GM19438 (cell line): ENCODE results near the gene BNC2.

Experiments used
- ATAC-seq: cut with Tn5 transposase; IDR thresholded peaks from one replicate; pipeline ENCODE4 v1.9.1; 2021; ENCODE audit warnings: low read depth; ENCODE audit not compliant: unreplicated experiment

The BNC2 gene

DNA sequence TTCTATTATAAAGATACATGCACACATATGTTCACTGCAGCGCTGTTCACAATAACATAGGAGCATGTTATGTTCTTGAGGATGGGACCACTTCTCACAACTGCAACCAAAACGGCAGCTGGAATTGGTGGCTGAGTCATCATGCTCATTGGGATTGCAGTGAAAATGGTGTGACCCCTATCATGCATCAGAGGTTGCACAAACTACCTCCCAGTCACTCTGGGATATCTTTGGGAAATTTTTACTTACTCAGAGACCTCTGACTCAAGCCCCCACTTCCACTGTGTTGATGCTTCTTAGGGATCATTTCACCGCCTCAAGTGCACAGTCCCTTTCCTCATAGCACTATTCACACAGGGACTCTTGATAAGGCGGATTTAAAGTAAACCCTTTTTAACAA, 474.1 kb downstream of the BNC2 start:
- ATAC-seq: no peak

DNA sequence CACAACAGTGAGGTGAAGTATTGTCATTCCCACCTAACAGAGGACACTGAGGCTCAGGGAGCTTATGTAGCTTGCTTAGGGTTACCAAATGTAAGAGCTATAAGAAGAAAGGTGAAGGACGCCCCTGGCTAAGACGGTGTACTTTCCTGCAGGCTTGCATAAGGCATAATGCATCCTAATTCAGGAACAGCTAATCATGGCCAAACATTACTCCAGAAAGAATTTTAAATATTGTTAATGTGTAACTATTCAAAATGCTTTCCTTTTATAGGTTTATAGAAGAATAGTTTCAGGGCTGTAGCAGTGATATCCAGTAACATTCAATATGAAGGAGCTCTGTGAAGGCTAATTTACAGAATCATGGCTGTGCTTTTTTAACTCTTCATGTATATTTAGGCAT, 479.1 kb downstream of the BNC2 start:
- ATAC-seq: no peak

DNA sequence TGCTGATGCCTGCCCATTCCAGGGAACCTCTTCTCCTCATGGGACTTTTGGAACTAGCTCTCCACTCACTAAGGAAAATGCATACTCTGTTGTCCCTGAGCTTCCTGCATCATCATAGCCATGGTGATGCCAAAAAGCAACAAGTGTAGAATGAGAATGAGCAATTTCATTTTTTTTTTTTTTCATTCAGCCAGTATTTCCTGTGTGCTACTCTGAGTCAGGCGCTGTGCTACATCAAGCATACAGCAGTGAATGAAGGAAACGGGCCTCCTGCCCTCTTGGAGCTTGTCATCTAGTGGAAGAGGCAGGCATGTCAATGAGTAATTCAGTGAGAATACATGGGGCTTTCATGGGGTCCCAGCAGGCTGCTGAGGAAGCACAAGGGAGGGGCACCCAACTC, 483.1 kb downstream of the BNC2 start:
- ATAC-seq: no peak

DNA sequence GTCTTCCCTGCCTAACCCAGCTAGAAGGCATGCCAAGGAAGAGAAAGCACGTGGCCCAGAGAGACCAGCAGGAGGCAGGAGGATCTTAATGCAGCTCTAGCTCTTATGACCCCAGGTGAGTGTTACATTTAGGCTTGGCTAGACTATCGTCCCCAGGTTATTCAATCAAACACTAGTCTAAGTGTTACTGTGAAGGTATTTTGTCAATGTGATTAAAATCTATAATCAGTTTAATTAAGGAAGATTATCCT, 483.7 kb downstream of the BNC2 start:
- ATAC-seq: no peak

DNA sequence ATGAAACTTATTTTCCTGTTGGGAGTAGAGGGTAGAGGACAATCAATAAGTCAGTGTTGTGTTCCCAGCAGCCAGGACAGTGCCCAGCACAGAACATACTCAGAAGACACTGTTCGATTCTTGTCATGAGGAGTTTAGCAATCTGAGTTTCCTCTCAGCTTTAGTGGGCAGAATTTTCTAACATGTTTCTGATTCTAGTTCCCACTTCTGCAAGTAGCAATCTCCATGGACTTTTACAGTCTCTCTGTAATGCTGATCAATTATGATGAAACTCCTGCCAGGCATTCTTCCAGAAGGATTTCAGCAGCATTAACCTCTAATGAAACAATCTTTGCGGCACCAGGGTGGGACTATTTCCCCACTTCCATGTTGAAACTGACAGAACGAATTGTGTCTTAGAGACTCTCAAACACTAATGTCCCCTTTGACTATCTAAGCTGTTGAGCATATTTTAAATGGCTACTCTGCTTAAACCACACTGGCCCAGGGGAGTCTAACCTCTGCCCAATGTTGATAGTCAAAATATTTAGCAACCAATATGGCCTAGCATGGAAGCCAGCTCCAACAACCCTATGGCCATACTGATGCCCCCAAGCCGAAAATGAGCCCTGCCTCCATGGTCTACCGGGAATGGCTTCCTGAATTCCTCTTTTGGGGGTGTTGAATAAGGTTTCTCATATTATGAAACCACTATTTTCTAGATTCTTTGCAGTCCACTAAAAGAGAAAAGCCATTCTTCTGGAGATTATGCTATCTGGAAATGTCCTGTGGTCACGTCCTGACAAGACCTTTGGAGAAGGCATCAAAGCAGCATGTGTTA, 484.3 kb downstream of the BNC2 start:
- no peak for ATAC-seq

DNA sequence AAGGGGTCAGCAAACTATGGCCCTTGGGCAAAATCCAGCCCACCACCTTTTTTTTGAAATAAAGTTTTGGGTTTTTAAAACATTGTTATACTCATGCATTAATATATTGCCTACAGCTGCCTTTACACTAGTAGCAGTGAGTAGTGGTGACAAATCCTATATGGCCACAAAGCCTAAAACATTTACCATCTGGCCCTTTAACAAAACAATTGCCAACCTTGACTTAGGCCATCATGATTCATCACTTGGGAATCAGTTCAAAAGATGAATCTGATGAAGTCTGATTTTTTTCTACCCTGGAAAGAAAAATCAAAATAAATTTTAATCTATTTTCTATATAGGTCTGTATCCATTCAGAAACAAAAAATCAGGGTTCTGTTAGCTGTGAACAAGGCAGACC, 484.9 kb downstream of the BNC2 start:
- no peak for ATAC-seq

GRCh38 chr9:16384993-16385392, 485.5 kb downstream of the BNC2 start:
- no peak for ATAC-seq

DNA sequence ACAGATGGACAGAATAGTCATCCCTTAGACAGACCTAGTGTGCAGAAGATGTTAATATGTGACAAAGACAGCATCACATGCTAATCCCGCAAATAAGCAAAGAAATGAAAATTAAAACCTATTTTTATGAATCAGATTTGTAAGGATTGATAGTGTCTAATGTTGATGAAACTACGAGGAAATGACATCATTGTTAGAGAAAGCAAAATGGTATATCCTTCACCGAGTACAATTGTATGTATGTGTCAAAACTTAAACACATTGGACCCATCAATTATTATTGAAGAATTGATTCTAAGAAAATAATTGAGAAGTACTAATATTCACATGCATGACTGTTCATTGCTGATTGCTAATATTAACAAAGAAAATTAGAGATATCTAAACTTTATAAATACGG, 493.2 kb downstream of the BNC2 start:
- no peak for ATAC-seq

DNA sequence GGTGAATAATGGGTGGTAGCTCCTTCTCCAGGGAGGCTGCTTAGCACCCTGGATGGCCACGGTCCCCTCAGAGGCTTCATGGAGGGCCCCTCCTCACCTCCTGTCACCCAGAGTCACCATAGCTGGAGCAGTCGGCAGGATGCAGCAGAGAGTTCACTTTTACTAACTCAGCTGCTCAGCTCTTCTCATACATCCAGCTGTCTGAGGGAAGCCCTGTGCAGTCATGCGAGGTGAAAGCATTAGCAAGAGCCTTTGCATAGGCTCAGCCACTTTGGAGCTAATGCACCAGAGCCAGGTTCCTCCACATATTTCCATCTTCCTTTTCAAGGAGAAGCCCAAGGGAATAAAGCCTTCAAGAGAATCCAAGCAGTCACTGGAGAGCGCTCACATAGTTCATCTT, 499.2 kb downstream of the BNC2 start:
- ATAC-seq: no peak

- ATAC-seq: no peak
These were observed 499.8 kb downstream of the BNC2 start for GRCh38 chr9:16370647-16371046.

- ATAC-seq: no peak
These were observed 501.0 kb downstream of the BNC2 start for GRCh38 chr9:16369427-16369826.

DNA sequence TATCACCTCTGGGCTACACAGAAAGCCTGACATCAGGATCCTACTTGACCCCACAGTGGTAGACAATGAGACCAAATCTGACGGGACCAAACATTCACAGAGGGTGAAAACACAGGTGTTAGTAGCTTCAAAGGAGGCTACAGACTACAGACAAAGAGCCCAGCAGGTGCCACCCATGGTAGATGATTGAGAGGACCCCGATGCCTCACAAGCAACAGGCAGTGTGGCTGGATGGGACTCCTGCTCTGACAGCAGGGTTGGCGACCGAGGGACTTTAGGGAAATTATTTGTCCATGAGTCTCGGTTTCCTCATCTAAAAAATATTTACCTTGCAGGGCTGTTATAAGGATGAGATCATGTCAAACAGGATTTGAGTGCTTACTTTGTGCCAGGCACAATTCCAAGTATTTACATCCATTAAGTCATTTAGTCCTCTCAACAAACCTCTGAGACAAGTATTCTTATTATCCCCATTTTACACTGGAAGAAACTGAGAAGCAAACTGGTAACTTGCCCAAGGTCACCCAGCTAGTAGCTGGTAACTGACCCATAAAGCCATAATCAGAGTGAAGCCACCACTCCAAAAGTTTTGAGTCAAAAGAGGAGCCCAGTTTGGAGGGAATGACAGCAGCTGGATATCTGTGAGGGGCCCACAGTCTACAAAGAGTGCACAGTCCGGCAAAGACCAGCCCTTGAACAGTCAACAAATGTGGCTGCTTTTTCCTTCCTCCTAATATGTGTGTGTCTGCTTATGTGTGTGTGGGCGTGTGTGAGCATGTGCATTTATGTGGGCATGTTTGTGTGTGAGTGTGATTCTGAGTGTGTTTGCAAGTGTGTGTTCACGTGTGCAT, 502.0 kb downstream of the BNC2 start:
- ATAC-seq: no peak

DNA sequence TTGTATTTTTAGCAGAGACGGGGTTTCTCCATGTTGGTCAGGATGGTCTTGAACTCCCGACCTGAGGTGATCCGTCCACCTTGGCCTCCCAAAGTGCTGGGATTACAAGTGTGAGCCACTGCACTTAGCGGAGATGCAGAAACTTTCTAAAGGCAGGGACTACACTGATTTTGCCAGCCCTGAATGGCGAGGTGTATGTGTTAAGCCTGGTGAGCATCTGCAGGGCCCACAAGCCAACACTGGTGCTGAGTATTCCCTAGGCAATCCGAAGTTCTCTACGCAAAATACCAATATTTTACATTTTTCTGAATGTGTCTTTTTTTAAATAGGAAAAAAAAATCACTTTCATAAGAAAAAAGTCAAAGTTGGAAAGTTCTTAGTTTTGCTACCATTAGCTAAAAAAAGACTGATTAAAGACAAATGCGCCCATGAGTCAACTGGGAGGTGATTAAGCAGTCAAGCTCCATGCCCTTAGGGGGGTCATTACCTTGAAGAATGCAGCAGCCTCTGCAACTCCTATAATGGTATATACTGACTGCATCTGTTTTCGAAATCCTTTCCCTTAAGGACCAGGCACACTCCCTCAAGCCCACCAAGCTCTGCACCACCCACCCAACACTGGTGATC, 502.8 kb downstream of the BNC2 start:
- no peak for ATAC-seq

DNA sequence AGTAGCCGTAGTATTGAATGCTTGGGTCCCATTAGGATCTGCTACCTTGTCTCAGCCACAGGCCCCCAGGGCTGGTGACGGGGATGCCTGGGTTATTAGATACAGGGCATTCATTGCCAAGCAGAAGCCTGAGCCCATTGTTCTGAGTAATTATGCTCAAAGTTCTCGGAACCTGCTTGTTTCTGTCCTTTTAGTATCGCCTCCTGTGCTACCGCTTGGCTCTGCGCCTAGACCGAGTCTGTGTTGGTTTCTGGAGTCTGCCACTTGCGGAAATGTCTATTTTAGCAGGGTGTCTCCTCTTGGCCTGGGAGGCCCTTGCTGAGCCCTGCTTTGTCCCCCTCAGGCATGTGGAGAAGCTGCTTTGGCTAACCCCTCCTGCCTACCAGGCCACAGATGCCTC, 506.1 kb downstream of the BNC2 start:
- ATAC-seq: no peak

GRCh38 chr9:16363916-16364315, 506.6 kb downstream of the BNC2 start:
- ATAC-seq: no peak

DNA sequence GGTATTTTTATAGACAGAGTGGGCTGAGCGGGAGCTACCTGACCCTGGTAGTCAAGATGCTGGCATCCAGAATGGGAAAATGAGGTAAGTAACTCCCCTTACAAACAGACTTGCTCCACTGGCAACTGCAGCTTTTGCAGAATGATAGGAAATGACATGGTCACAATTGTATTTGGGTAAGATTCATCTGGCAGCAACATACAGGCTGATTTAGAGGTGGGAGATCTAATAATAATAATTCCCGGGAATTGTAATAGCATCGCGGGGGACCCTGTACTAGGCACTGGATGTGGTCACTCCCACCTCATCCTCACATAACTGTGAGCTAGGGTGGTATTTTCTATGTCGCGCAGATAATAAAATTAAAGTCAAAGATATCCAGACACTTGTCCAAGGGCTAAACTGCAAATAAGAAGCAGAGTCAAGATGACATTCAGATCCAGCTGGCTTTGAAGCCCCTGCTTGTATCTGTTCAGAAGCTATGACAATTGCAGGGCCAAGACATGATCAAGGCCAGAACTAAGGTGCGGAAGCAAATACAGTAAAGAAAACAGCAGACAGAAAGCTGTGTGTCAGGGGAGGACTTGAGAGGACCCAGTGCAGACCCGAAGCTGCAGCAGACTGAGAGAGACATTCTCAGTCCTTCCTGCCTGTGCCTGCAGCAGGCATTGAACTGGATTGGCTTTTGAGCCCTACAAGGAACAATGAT, 507.2 kb downstream of the BNC2 start:
- no peak for ATAC-seq

GRCh38 chr9:16361939-16362338, 508.5 kb downstream of the BNC2 start:
- ATAC-seq: no peak

- ATAC-seq: no peak
These were observed 509.4 kb downstream of the BNC2 start for GRCh38 chr9:16361118-16361517.

DNA sequence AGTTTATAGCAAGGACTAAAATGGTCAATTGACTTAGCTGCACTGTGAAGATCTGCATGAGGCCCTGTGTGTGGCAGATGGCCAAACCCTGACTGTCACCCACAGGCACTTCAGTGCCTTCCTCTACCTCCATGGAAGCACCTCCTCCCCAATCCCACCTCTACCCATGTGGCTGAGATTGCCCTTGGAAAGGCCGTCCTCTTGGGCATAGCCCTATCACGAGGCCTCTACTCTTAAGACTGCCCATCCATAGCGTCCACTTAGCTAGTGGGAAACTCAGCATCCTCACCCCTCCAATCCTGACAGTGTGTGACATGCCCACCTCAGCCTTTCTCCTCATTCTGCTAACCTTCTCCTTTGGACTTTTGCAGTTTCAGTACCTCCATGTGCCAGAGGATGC, 510.2 kb downstream of the BNC2 start:
- ATAC-seq: no peak
